NCI-H2227 (cell line): Measurements from ENCODE around the gene IWS1.
"Not testable (repeated sequence)": the region's sequence is repeated elsewhere in the genome, so short reads cannot be mapped to it uniquely, and the experiment has no call there.

ENCODE experiments used
- DNase-seq: peaks from one replicate; lab custom pipeline; 2025; ENCODE audit not compliant: unreplicated experiment; lab: John Stamatoyannopoulos, UW

Gene IWS1

DNA sequence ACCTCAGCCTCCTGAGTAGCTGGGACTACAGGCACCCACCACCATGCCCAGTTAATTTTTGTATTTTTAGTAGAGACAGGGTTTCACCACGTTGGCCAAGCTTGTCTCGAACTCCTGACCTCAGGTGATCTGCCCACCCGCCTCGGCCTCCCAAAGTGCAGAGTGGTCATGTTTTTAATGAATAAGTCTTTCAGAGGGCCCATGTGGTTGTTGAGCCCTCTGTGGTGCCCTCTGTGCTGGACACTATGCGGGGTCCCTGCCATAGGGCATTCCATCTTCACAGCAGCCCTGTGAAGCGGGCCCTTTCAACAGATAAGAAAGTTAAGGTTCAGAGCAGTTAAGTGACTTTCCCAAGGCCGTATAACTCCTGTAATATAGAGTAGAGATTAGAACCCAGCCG lies 35.1 kb upstream of the IWS1 start:
- DNase-seq = no peak

- no peak for DNase-seq
These were observed 34.6 kb upstream of the IWS1 start for GRCh38 chr2:127560931-127561280.

DNA sequence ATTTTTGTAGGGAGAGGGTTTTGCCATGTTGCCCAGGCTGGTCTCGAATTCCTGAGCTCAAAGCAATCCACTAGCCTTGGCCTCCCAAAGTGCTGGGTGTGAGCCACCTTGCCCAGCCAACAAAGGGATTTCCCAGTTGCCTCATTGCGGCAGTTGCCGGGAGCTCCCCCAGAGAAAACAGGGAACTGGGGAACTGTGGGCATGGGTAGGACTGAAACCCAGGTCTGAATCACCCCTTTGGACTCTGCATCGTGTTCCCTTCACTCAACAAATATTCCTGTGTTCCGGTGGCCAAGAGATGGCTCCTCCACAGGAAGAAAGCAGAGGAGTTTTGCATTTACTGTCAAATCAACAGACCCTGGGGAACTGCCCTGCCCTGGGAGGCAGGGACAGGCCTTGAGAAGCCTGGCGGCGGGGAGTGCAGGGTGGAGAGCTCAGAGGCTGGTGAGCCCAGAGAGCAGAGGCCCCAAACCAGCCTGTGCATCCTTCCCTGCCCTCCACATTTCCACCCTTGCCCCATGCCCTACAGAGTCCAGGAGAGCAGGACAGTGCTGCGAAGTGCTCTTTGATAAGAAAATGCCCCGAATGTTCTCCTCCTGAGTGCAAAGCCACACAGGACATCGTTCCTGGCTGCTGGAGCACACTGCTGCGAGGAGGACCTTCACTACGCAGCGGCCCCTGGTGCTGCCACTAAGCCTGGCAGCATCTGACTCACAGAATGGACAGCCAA lies 34.1 kb upstream of the IWS1 start:
- peak; percentile 10 for DNase-seq

DNA sequence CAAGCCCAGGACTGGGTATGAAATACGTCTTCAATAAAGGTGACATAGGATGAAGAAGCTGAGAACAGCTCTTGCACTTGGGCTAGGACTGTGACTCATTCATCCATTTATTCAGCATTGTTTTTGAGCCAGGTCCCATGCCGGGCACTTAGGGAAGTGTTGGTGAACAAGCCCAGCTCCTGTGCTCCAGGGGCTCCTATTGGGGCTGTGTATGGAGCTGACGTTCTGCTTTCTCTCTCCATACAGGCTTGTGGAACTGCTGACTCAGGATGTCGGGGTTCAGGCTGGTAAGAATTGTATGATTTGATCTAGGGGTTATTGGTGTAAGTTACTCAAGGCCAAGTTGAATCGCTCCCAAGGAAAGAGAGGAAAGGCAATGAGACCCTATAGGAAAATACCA lies 33.2 kb upstream of the IWS1 start:
- DNase-seq = no peak

GRCh38 chr2:127558911-127559310 lies 32.6 kb upstream of the IWS1 start:
- no peak for DNase-seq

GRCh38 chr2:127552846-127553245 lies 26.6 kb upstream of the IWS1 start:
- DNase-seq = no peak

GRCh38 chr2:127552336-127552735 lies 26.0 kb upstream of the IWS1 start:
- DNase-seq = no peak

DNA sequence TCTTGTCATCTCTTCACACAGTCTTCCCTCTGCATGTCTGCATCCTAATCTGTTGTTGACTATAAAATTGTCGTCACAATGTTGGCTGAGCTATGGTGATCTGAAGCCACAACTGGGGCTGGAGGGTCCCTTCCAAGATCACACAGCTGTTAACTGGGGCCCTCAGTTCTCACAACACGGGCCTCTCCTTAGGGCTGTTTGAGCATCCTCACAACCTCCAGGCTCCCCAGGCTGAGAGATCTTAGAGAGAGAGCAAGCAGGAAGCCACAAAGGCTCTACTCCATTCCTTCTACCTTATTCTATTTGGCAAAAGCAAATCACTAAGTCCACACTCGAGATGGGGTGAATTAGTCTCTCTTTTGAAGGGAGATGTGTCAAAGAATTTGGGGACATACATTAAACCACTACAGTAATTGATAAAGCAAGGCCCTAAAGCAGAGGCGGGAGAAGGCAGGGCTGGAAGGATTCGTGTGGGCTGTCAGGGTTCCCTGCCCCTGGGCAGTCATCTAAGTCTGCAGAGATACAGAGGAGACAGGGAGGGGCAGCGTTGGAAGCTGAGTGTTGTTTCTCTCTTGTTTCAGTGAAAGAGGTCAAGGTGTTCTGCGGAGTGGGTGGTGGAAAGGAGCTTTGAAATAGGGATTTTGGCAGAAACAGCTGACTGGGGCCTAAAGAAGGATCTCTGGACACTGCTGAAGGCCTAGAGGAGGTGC lies 25.1 kb upstream of the IWS1 start:
- no peak for DNase-seq

GRCh38 chr2:127546797-127547196 lies 20.5 kb upstream of the IWS1 start:
- no peak for DNase-seq

DNA sequence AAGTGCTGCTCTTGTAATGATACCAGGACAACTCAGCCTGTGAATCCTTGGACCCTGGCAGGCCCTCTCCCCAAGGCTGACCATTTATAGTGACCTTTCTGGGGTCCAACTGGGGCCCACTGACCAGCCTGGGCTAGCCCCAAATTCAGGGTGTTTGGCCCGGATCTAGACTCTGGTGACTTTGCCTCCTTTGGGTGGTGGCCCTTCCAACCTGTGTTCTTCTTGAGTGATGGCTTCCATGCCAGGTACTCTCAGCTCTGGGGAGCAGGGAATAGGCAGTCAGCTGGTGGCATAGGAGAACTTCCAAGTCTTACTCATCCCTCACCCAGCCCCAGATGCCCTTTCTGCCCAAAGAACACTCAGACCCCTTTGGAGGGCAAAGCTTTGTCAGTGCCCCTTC lies 19.5 kb upstream of the IWS1 start:
- DNase-seq = no peak

DNA sequence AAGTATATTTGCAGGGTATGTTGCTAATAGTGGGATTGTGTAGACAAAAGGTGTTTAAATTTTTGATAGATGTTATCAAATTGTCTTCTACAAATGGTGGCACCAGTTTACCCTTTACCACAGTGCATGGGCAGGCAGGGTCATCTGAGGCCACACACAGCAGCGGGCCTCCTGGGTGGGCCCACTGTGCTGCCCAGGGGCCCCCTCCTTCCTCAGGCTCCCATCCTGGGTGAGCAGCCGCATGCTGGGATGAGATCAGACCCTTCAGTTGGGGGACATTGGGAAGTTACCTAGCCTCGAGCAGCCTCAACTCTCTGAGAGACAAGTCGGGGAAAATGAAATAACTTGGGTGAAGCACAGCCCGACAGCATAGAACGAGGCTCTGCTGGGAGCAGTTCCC lies 18.9 kb upstream of the IWS1 start:
- no peak for DNase-seq

- DNase-seq = not testable (repeated sequence)
These were observed 16.8 kb upstream of the IWS1 start for GRCh38 chr2:127543013-127543501.

GRCh38 chr2:127542231-127542630 lies 15.9 kb upstream of the IWS1 start:
- DNase-seq = no peak

- no peak for DNase-seq
These were observed 15.5 kb upstream of the IWS1 start for GRCh38 chr2:127541809-127542208.

DNA sequence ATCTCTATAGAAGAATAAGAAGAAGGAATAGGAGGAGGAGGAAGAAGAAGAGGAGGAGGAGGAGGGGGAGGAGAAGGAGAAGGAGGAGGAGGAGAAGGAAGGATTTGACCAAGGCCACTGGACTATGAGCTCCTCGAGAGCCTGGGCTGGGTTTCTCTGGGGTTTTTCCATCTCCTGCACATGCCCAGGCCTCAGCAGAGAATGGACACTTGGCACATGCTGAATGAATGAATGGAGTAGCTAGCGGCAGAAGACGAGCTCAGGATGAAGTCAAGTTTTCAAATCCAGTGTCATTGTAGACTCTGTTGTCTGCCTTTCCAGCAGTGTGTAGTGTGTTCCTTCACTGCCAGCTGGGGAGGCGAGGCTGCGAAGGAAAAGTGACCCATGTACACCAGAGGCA lies 11.4 kb upstream of the IWS1 start:
- no peak for DNase-seq

DNA sequence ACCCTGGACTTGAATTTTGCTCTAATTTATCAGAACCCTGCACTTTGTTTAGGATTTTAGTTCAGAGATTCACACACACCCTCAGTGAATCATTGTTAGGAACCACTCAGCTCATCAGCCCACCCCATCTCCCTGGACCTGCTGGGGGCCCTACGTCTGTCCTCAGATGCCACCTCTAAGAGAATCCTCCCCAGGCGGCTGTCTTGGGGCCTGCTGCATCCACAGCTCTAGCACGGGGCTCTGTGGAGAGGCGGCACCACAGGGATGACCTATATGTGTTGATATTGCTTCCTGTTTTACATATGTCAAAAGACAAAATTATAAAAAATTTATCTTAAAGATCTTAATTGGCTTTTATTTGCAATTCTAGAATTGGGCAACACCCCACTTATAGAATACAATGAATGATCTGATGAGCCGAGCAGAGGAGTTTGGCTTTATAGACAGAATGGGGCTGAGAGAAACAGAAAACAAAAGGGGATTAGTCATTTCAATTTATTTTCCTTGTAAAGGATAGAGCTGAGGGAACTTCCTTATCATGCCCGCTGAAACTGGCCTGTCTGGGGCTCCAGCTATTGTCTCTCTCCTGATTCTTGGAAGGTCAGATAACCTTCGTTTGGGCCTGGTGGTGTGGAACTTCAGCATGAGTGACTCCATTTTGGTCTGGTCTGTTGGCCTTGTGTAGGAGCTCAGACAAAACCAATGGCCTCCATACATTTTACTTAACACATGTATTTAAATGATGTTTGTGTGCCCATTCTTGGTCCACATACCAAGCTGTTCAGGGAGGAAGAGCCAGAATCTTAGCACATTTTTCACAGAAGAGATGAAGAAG lies 10.6 kb upstream of the IWS1 start:
- no peak for DNase-seq

- DNase-seq = no peak
These were observed 9.6 kb upstream of the IWS1 start for GRCh38 chr2:127535918-127536317.

- DNase-seq = no peak
These were observed 9.2 kb upstream of the IWS1 start, which contains the start of gene MYO7B for GRCh38 chr2:127535422-127535901. Gene MYO7B, plus strand, starts transcription at chr2:127535683. Its CDS starts 24,040 bp downstream, at chr2:127559723.

- DNase-seq = no peak
These were observed 6.0 kb upstream of the IWS1 start for GRCh38 chr2:127532296-127532695.

DNA sequence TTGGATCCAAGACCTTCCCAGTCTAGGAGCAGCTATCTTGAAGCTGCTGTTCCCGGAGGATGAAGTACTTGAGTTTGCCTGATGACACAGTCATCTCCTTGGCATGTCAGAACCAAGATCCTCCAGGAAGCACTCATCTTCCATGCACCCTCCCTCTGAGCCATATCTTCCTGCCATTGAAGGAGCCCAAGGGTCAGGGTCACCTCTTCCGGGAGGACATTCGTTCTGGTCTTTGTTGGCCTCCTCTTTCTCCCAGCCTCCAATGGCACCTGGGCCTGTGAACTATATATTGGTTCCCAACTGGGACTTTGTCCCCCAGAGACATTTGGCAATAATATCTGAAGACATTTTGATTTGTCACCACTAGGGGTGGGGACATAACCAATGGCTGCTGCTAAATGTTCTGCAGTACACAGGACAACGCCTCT lies 4.9 kb upstream of the IWS1 start:
- no peak for DNase-seq
